DOHH2 (cell line): ENCODE results near the gene THRAP3.

Source experiments
- H3F3A ChIP-seq: fragments of 200-600 bp; sonication (generic), shearing (Covaris generic); 2 replicates; pipeline ENCODE4 v1.6.0; 2016; ENCODE audit warnings: antibody characterized with exemption, mild to moderate bottlenecking; ENCODE audit not compliant: control insufficient read depth, insufficient read depth
- H3K27ac ChIP-seq: fragments of 200-600 bp; sonication (generic); 2 replicates; pipeline ENCODE4 v1.5.1; 2014; ENCODE audit warnings: low read depth, mild to moderate bottlenecking, low read length, moderate library complexity
- H3K27me3 ChIP-seq: fragments of 200-600 bp; sonication (generic); 2 replicates; pipeline ENCODE4 v1.6.1; 2014; ENCODE audit warnings: mild to moderate bottlenecking, low read length, mixed read lengths; ENCODE audit not compliant: control insufficient read depth
- H3K36me3 ChIP-seq: fragments of 200-600 bp; sonication (generic); 2 replicates; pipeline ENCODE4 v1.6.1; 2014; ENCODE audit warnings: mild to moderate bottlenecking, low read length, moderate library complexity, mixed read lengths; ENCODE audit not compliant: control insufficient read depth
- H3K4me1 ChIP-seq: fragments of 200-600 bp; sonication (generic); 2 replicates; pipeline ENCODE4 v1.6.1; 2014; ENCODE audit warnings: mild to moderate bottlenecking, low read length, mixed read lengths; ENCODE audit not compliant: control insufficient read depth
- H3K4me2 ChIP-seq: fragments of 200-600 bp; sonication (generic); 2 replicates; pipeline ENCODE4 v1.6.0; 2014; ENCODE audit warnings: mild to moderate bottlenecking, low read length, moderate library complexity
- H3K4me3 ChIP-seq: fragments of 200-600 bp; sonication (generic); 2 replicates; pipeline ENCODE4 v1.5.1; 2014; ENCODE audit warnings: mild to moderate bottlenecking, low read length, mixed read lengths
- H3K79me2 ChIP-seq: fragments of 200-600 bp; sonication (generic); 2 replicates; pipeline ENCODE4 v1.6.1; 2014; ENCODE audit warnings: mild to moderate bottlenecking, low read length, mixed read lengths; ENCODE audit not compliant: control insufficient read depth
- H3K9me2 ChIP-seq: fragments of 200-600 bp; sonication (generic); replicated peaks from 2 replicates; pipeline ENCODE4 v1.6.1; 2014; ENCODE audit warnings: mild to moderate bottlenecking, low read length, mixed read lengths; ENCODE audit not compliant: control insufficient read depth
- H3K9me3 ChIP-seq: fragments of 200-600 bp; sonication (generic); 2 replicates; pipeline ENCODE4 v1.6.1; 2014; ENCODE audit warnings: antibody characterized with exemption, low read length, mixed read lengths; ENCODE audit not compliant: control insufficient read depth, insufficient read depth
- H4K20me1 ChIP-seq: fragments of 200-600 bp; sonication (generic); 2 replicates; pipeline ENCODE4 v1.6.0; 2014; ENCODE audit warnings: low read depth, mild to moderate bottlenecking, antibody characterized with exemption, low read length, moderate library complexity; ENCODE audit not compliant: control insufficient read depth, insufficient read depth
- EZH2phosphoT487 ChIP-seq: fragments of 200-600 bp; sonication (generic); IDR thresholded peaks from 2 replicates; pipeline ENCODE4 v1.6.1; 2017; ENCODE audit warnings: borderline replicate concordance, mild to moderate bottlenecking, antibody characterized with exemption, low read length, moderate library complexity, mixed read lengths
- TF ChIP-seq, protein P1 (sequence below): fragments of 200-600 bp; sonication (generic); IDR thresholded peaks from one replicate; pipeline ENCODE4 v1.5.1; 2014; ENCODE audit warnings: antibody characterized with exemption, mild to moderate bottlenecking, low read depth, low read length; ENCODE audit not compliant: poor library complexity, severe bottlenecking

The THRAP3 gene

DNA sequence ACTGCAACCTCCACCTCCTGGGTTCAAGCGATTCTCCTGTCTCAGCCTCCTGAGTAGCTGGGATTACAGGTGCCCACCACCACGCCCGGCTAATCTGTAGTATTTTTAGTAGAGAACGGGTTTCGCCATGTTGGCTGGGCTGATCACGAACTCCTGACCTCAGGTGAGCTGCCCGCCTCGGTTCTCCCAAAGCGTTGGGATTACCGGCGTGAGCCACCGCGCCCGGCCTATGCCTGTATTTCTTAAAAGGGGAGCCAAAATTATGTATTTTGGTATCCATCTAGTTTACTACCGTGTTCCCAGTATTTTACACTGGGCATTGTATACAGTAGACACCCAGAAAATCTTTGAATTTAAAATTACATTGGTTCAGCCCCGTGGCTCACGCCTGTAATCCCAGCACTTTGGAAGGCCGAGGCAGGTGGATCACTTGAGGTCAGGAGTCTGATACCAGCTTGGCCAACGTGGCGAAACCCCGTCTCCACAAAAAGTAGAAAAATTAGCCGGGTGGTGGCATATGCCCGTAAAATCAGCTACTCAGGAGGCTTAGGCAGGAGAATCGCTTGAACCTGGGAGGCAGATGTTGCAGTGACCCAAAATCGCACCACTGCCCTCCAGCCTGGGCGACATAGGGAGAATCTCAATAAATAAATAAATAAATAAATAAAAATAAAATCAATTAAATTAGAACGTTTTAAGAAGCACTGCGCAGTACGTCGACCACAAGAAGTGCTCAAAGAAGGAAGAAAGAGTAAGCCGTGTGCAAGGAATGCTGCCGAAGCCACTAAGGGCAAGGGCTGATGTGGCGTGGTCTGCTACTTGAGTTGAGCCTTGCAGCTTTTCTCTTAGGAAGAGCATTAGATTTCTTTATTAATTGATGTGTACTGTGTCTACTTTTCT lies 1.5 kb upstream of the THRAP3 start:
- Histone ChIP-seq H3K27me3 (no peaks in the 10 kb centered on the region), H3K36me3 (peaks cover 32% of the 10 kb centered on the region), H3K9me3 (no peaks in the 10 kb centered on the region), H3F3A (peaks cover 8% of the 10 kb centered on the region), H3K79me2 (peaks cover 34% of the 10 kb centered on the region), H3K4me1 (peaks cover 26% of the 10 kb centered on the region), H3K9me2 (no peaks in the 10 kb centered on the region), H3K4me3 (peak overlapping the region; percentile 88), H3K4me2 (peak overlapping the region; percentile 93), H3K27ac (peak overlapping the region; percentile 88), H4K20me1 (peaks cover 19% of the 10 kb centered on the region)
- TF ChIP-seq EZH2phosphoT487 = no peak
- TF ChIP-seq, protein P1, sequence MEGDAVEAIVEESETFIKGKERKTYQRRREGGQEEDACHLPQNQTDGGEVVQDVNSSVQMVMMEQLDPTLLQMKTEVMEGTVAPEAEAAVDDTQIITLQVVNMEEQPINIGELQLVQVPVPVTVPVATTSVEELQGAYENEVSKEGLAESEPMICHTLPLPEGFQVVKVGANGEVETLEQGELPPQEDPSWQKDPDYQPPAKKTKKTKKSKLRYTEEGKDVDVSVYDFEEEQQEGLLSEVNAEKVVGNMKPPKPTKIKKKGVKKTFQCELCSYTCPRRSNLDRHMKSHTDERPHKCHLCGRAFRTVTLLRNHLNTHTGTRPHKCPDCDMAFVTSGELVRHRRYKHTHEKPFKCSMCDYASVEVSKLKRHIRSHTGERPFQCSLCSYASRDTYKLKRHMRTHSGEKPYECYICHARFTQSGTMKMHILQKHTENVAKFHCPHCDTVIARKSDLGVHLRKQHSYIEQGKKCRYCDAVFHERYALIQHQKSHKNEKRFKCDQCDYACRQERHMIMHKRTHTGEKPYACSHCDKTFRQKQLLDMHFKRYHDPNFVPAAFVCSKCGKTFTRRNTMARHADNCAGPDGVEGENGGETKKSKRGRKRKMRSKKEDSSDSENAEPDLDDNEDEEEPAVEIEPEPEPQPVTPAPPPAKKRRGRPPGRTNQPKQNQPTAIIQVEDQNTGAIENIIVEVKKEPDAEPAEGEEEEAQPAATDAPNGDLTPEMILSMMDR = no peak

DNA sequence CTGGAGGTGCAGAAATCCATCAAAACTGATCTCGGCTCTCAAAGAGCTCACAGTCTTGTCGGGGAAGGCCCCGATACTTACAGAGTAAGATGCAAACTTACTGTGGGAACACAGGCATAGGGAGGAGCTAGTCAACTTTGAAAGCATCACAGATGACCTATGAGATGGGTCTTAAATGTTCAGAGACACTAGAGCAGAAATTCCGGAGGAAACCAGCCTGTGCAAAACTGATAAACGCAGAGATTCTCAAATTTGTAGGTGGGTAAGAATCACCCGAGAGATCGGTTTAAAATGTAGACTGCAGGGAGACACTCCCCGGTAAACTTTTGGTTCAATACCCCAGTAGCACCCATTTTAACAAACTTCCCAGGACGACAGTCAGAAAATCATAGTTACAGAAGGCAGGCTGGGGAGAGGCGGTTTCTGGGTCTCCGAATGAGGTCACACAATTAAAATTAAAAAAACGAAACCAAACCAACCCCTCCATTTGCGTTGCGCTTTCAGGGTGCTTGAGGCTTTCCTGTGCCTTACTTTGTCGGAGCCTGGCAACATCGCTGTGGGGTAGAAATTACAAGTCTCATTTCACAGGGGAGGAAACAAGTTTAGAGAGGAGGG lies 755 bp upstream of the THRAP3 start:
- H3K27me3 ChIP-seq = no peaks in the 10 kb centered on the region

DNA sequence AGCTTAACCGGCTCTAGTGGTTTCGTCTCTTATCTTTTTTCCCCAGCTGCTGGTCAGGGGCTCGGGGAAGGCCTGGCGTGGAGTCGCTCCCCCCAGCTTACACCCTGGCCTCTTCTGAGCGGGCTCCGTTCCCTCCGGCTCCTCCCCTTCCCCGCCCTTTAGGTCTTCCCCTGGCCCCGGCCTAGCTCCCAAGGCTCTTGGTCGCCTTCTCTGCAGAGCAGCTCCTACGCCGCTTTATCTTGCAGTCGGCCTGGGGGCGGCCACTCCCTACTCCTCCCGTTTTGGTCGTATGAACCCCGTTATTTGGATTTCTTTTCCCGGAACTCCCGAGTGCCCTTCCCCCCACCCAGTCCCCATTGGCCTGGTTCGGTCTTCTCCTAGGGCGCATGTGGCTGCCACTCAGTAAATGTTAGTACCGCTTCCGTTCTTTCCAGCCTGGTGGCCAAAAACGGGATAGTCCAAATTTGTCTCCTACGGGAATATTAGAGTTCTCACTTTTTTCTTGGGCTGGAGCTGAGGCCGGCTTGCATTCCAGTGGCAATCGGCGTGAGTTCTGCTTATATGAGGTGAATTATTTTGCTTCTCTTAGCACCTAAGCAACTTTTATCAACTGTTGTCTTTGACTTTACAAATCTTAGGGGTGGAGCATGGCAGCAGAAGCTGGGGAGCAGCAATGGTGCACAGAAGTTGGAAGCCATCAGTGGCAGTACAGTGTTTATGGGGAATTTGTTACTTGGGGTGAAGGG lies 467 bp downstream of the THRAP3 start:
- Histone ChIP-seq H3K79me2 (peaks cover 54% of the 10 kb centered on the region), H3K27ac (peak overlapping the region; percentile 88), H3K4me2 (peak overlapping the region; percentile 72), H3K9me2 (no peaks in the 10 kb centered on the region), H4K20me1 (peaks cover 19% of the 10 kb centered on the region), H3K27me3 (no peaks in the 10 kb centered on the region), H3K9me3 (no peaks in the 10 kb centered on the region), H3K4me1 (peaks cover 26% of the 10 kb centered on the region), H3F3A (peaks cover 8% of the 10 kb centered on the region), H3K36me3 (peaks cover 49% of the 10 kb centered on the region), H3K4me3 (peak overlapping the region; percentile 88)
- TF ChIP-seq, protein P1 = no peak
- no peak for TF ChIP-seq EZH2phosphoT487

More for the DNA sequence above, 755 bp upstream of the THRAP3 start:
- peaks cover 26% of the 10 kb centered on the region for H3K4me1 ChIP-seq
- peaks cover 8% of the 10 kb centered on the region for H3F3A ChIP-seq
- peaks cover 42% of the 10 kb centered on the region for H3K79me2 ChIP-seq
- peak overlapping the region; percentile 93 for H3K4me2 ChIP-seq
- H3K36me3 ChIP-seq = peaks cover 39% of the 10 kb centered on the region
- H4K20me1 ChIP-seq = peaks cover 19% of the 10 kb centered on the region
- no peaks in the 10 kb centered on the region for H3K9me2 ChIP-seq
- no peaks in the 10 kb centered on the region for H3K9me3 ChIP-seq
- TF ChIP-seq, protein P1 = no peak
- peak overlapping the region; percentile 88 for H3K27ac ChIP-seq
- peak overlapping the region; percentile 88 for H3K4me3 ChIP-seq
